A673 (cell line): Measurements from ENCODE around the gene CNOT1. TPM values are rescaled to one million over a fixed set of nuclear protein-coding genes. Genes with fewer than 3 reads are reported as not detected.

ENCODE experiments used
- BruUV-seq: library from RNA; stranded (reverse); fragments of 400-500 nt; replicated peaks from 2 replicates; lab custom pipeline; 2021; lab: Mats Ljungman, UMichigan
- CTCF ChIA-PET: fragments of 300-600 bp; sonication (Branson Sonifier 250); formaldehyde crosslinking; loops from one replicate; lab custom pipeline; 2022; ENCODE audit warnings: antibody characterized with exemption; lab: Charles Lee
- POLR2A ChIA-PET: fragments of 300-600 bp; sonication (Branson Sonifier 250); formaldehyde crosslinking; loops from one replicate; lab custom pipeline; 2022; ENCODE audit warnings: antibody characterized with exemption; ENCODE audit not compliant: low non-redundant PET; lab: Charles Lee
- DNase-seq: peaks from one replicate; pipeline ENCODE4 v3.0.0-alpha.2; 2015; ENCODE audit warnings: low spot score
- H3K27ac ChIP-seq: fragments of 200-600 bp; sonication (generic); 2 replicates; pipeline ENCODE4 v1.5.1; 2016; ENCODE audit warnings: mixed run types, low read depth, mild to moderate bottlenecking, mixed read lengths, antibody characterized with exemption, low read length; ENCODE audit not compliant: poor library complexity, severe bottlenecking
- H3K27me3 ChIP-seq: fragments of 200-600 bp; sonication (generic); replicated peaks from 2 replicates; pipeline ENCODE4 v1.6.1; 2017; ENCODE audit warnings: mixed run types, low read depth, mild to moderate bottlenecking, mixed read lengths, antibody characterized with exemption, low read length; ENCODE audit not compliant: insufficient read depth, poor library complexity
- H3K36me3 ChIP-seq: fragments of 200-600 bp; sonication (generic); 2 replicates; pipeline ENCODE4 v1.6.1; 2016; ENCODE audit warnings: mixed run types, mild to moderate bottlenecking, mixed read lengths, antibody characterized with exemption, low read length; ENCODE audit not compliant: insufficient read depth, poor library complexity, severe bottlenecking
- H3K4me1 ChIP-seq: fragments of 200-600 bp; sonication (generic); 2 replicates; pipeline ENCODE4 v1.6.1; 2017; ENCODE audit warnings: mixed run types, mild to moderate bottlenecking, mixed read lengths, antibody characterized with exemption, low read length; ENCODE audit not compliant: insufficient read depth, poor library complexity, severe bottlenecking
- H3K4me3 ChIP-seq: fragments of 200-600 bp; sonication (generic); 2 replicates; pipeline ENCODE4 v1.5.1; 2016; ENCODE audit warnings: low read depth, mixed run types, mild to moderate bottlenecking, mixed read lengths, low read length; ENCODE audit not compliant: poor library complexity, severe bottlenecking
- H3K9me3 ChIP-seq: fragments of 200-600 bp; sonication (generic); 2 replicates; pipeline ENCODE4 v1.6.1; 2016; ENCODE audit warnings: mixed run types, low read depth, mild to moderate bottlenecking, mixed read lengths, antibody characterized with exemption, low read length; ENCODE audit not compliant: poor library complexity, severe bottlenecking
- CTCF ChIP-seq: fragments of 300-800, 200-600 bp; sonication (generic); conservative IDR thresholded peaks from 2 replicates; pipeline ENCODE4 v1.5.1; 2017; ENCODE audit warnings: low read depth, mild to moderate bottlenecking, antibody characterized with exemption, low read length, moderate library complexity, mixed read lengths
- EZH2 ChIP-seq: fragments of 200-600 bp; sonication (generic); IDR thresholded peaks from 2 replicates; pipeline ENCODE4 v1.6.1; 2017; ENCODE audit warnings: borderline replicate concordance, low read depth, mild to moderate bottlenecking, mixed read lengths, antibody characterized with exemption, low read length; ENCODE audit not compliant: poor library complexity, severe bottlenecking
- intact Hi-C: fragments of 100-400 bp; cut with micrococcal nuclease; formaldehyde crosslinking; loops from one replicate; pipeline ENCODE4 v1.10.0; 2022; ENCODE audit not compliant: unreplicated experiment
- total RNA-seq: library from RNA; stranded (reverse); gene quantifications from 2 replicates; pipeline ENCODE4 v1.2.3, GENCODE V29; 2021

Gene CNOT1
- total RNA-seq, 1 experiment from 2014 or later = 255 TPM

GRCh38 chr16:58501242-58502131, 128.1 kb downstream of the CNOT1 start:
- ChIA-PET CTCF (no interaction called here), POLR2A (no interaction called here)

GRCh38 chr16:58500430-58501241, 129.0 kb downstream of the CNOT1 start:
- Histone ChIP-seq H3K4me3 (peak overlapping the region; percentile 45), H3K4me1 (no peaks in the 10 kb centered on the region), H3K36me3 (no peaks in the 10 kb centered on the region), H3K27ac (no peak overlapping the region), H3K9me3 (no peaks in the 10 kb centered on the region), H3K27me3 (no peaks in the 10 kb centered on the region)
- no TSS peak for BruUV-seq
- no peak for TF ChIP-seq CTCF
- TF ChIP-seq EZH2 = no peak
- DNase-seq = no peak
- intact Hi-C loops = no loop called here
- ChIA-PET CTCF (no interaction called here), POLR2A (no interaction called here)

More at GRCh38 chr16:58501242-58502131, 128.1 kb downstream of the CNOT1 start:
- H3K36me3 ChIP-seq = no peaks in the 10 kb centered on the region
- no peaks in the 10 kb centered on the region for H3K9me3 ChIP-seq
- TF ChIP-seq EZH2 (no peak), CTCF (no peak)
- H3K4me1 ChIP-seq = no peaks in the 10 kb centered on the region
- no peaks in the 10 kb centered on the region for H3K27me3 ChIP-seq
- no peak overlapping the region for H3K27ac ChIP-seq
- intact Hi-C loops = no loop called here
- peak overlapping the region; percentile 45 for H3K4me3 ChIP-seq
- no TSS peak for BruUV-seq
- peak; percentile 45 for DNase-seq

GRCh38 chr16:58499615-58500351, 129.8 kb downstream of the CNOT1 start, which contains the start of gene NDRG4:
Gene NDRG4 (plus strand): TSS chr16:58500143. CDS start chr16:58500249, 106 bp downstream.
- TF ChIP-seq CTCF = no peak
- TF ChIP-seq EZH2 = no peak
- BruUV-seq = no TSS peak
- Histone ChIP-seq H3K36me3 (no peaks in the 10 kb centered on the region), H3K27me3 (no peaks in the 10 kb centered on the region), H3K9me3 (no peaks in the 10 kb centered on the region), H3K4me3 (peak within 1 kb of the TSS; percentile 45), H3K4me1 (no peaks in the 10 kb centered on the region), H3K27ac (no peak within 1 kb of the TSS)
- peak; percentile 77 for DNase-seq
- POLR2A ChIA-PET = no interaction called here
- CTCF ChIA-PET = no interaction called here
- intact Hi-C loops = loop anchor here (5.0 kb wide), 1 partner anchor 258 kb away; no protein-coding TSS in a partner anchor
